ENCODE data around the gene TMEM126B. TPM values are rescaled to one million over a fixed set of nuclear protein-coding genes. Genes with fewer than 3 reads are reported as not detected.
A peak's percentile ranks its signal among the peaks of the same experiment; 100 is the strongest.

Gene TMEM126B
- total and polyA plus RNA-seq, 2 of the 13 experiments (the other 11 are each of a cell fraction or from before 2014, with no cell fraction given): 33.6 to 54.8 TPM

DNA sequence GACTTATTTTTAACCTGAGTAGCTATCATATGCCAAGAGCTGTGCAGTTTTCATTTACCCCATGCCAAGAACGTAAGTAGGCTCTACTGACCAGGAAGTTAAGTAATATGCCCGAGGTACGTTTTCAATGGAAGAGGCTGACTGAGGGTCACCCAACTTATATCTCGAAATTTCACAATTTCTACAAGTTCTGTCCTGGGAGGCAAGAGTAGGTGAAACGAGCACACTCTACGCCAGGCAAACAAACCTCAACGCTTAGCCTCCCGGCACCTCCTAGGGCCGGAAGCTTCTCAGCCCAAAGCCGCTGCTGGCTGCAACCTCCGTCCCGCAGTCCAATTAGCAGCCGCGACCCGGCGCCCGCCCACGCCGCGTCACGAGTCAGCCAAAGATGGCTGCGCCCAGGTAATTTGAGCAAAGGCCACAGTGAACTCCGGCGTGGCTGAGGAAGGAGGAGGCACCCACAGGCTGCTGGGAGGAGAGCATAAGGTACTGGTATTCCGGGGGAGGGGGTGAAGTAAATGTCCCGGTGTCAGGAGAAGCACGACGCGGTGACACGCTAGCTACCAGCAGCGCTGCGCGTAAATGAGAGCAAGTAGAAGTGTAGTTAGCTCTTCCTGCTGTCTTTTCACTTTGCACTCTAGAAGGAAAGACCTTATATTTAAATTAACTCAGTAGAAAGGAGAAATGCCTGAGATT lies 19.4 kb downstream of the TMEM126B start, which contains the start of gene TMEM126A (continued):
- TF ChIP-seq, protein P1, sequence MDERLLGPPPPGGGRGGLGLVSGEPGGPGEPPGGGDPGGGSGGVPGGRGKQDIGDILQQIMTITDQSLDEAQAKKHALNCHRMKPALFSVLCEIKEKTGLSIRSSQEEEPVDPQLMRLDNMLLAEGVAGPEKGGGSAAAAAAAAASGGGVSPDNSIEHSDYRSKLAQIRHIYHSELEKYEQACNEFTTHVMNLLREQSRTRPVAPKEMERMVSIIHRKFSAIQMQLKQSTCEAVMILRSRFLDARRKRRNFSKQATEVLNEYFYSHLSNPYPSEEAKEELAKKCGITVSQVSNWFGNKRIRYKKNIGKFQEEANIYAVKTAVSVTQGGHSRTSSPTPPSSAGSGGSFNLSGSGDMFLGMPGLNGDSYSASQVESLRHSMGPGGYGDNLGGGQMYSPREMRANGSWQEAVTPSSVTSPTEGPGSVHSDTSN (CRISPR knock-in tag; IDR thresholded peaks at IDR 0.05): no peak
- TF ChIP-seq PAX8 (CRISPR knock-in tag; IDR thresholded peaks at IDR 0.05; ENCODE audit: borderline replicate concordance): no peak
- no peak for TF ChIP-seq MED8 (CRISPR knock-in tag; IDR thresholded peaks at IDR 0.05; ENCODE audit: insufficient replicate concordance)
- peak; percentile 80 for TF ChIP-seq PPARG (CRISPR knock-in tag; conservative IDR thresholded peaks at IDR 0.05)
- no peak for TF ChIP-seq NPAS2 (CRISPR knock-in tag; IDR thresholded peaks at IDR 0.05; ENCODE audit: borderline replicate concordance)
- TF ChIP-seq ZNF367 (CRISPR knock-in tag; IDR thresholded peaks at IDR 0.05; ENCODE audit: borderline replicate concordance): no peak
- no peak for TF ChIP-seq ZNF44 (CRISPR knock-in tag; IDR thresholded peaks at IDR 0.05)
- TF ChIP-seq, protein P2, sequence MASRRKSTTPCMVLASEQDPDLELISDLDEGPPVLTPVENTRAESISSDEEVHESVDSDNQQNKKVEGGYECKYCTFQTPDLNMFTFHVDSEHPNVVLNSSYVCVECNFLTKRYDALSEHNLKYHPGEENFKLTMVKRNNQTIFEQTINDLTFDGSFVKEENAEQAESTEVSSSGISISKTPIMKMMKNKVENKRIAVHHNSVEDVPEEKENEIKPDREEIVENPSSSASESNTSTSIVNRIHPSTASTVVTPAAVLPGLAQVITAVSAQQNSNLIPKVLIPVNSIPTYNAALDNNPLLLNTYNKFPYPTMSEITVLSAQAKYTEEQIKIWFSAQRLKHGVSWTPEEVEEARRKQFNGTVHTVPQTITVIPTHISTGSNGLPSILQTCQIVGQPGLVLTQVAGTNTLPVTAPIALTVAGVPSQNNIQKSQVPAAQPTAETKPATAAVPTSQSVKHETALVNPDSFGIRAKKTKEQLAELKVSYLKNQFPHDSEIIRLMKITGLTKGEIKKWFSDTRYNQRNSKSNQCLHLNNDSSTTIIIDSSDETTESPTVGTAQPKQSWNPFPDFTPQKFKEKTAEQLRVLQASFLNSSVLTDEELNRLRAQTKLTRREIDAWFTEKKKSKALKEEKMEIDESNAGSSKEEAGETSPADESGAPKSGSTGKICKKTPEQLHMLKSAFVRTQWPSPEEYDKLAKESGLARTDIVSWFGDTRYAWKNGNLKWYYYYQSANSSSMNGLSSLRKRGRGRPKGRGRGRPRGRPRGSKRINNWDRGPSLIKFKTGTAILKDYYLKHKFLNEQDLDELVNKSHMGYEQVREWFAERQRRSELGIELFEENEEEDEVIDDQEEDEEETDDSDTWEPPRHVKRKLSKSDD (CRISPR knock-in tag; IDR thresholded peaks at IDR 0.05; ENCODE audit: low read depth): no peak
- TF ChIP-seq NR1H2 (CRISPR knock-in tag; IDR thresholded peaks at IDR 0.05; ENCODE audit: borderline replicate concordance, low read depth): no peak
- no peak for TF ChIP-seq SMAD1 (CRISPR knock-in tag; IDR thresholded peaks at IDR 0.05; ENCODE audit: borderline replicate concordance, low read depth)
- peak; percentile 29; the same call in 1 of the 2 replicates for TF ChIP-seq CEBPB (IDR thresholded peaks at IDR 0.05; ENCODE audit: borderline replicate concordance, low read depth, low read length)
- peak; percentile 35; the same call in 1 of the 2 replicates for TF ChIP-seq ZNF766 (CRISPR knock-in tag; IDR thresholded peaks at IDR 0.05; ENCODE audit: borderline replicate concordance)
- TF ChIP-seq POLR2A (IDR thresholded peaks at IDR 0.05; ENCODE audit: insufficient read depth in 1 of 2, low read depth in 2 of 2, low read length in 2 of 2): peak; percentile 90
- TF ChIP-seq THAP11 (CRISPR knock-in tag; IDR thresholded peaks at IDR 0.05): peak; percentile 86
- TF ChIP-seq SSRP1 (CRISPR knock-in tag; IDR thresholded peaks at IDR 0.05): no peak
- TF ChIP-seq, protein P3, sequence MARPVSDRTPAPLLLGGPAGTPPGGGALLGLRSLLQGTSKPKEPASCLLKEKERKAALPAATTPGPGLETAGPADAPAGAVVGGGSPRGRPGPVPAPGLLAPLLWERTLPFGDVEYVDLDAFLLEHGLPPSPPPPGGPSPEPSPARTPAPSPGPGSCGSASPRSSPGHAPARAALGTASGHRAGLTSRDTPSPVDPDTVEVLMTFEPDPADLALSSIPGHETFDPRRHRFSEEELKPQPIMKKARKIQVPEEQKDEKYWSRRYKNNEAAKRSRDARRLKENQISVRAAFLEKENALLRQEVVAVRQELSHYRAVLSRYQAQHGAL (CRISPR knock-in tag; IDR thresholded peaks at IDR 0.05; ENCODE audit: not compliant biosample characterization): peak; percentile 55
- 0 out of 2 replicates have a peak, but pooled peaks have one; percentile 57 for TF ChIP-seq KLF6 (CRISPR knock-in tag; IDR thresholded peaks at IDR 0.05)
- no peak for TF ChIP-seq CBX2 (IDR thresholded peaks at IDR 0.05; ENCODE audit: low read depth, low read length)
- no peak for TF ChIP-seq CBX2 (CRISPR knock-in tag; IDR thresholded peaks at IDR 0.05; ENCODE audit: low read depth)
- TF ChIP-seq, protein P4, sequence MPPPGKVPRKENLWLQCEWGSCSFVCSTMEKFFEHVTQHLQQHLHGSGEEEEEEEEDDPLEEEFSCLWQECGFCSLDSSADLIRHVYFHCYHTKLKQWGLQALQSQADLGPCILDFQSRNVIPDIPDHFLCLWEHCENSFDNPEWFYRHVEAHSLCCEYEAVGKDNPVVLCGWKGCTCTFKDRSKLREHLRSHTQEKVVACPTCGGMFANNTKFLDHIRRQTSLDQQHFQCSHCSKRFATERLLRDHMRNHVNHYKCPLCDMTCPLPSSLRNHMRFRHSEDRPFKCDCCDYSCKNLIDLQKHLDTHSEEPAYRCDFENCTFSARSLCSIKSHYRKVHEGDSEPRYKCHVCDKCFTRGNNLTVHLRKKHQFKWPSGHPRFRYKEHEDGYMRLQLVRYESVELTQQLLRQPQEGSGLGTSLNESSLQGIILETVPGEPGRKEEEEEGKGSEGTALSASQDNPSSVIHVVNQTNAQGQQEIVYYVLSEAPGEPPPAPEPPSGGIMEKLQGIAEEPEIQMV (CRISPR knock-in tag; IDR thresholded peaks at IDR 0.05; ENCODE audit: low read depth): no peak
- TF ChIP-seq SPEN (CRISPR knock-in tag; IDR thresholded peaks at IDR 0.05; ENCODE audit: low read depth): peak; percentile 82
- TF ChIP-seq CCDC6 (CRISPR knock-in tag; IDR thresholded peaks at IDR 0.05): no peak; the same call in 1 of the 2 replicates
